ENCODE data around the gene SESN2. TPM values are rescaled to one million over a fixed set of nuclear protein-coding genes. Genes with fewer than 3 reads are reported as not detected.

SESN2 gene
- total RNA-seq, 1 experiment from 2014 or later = 36.8 TPM

DNA sequence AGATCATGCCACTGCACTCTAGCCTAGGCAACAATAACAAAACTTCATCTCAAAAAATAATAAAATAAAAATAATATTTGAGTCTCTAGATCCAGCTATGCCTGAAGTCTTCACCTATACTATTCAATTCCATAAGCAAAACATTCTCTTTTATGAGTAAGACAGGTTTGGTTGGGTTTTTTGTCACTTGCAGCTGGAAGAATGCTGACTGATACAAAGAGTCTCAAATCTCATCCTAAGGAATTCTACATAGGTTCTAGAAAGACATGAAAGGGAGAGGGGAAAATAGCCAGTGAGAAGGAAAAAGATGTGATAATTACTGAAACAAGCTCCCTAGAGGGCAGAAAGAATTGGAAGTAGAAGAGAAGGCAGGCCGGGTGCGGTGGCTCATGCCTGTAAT, 39.1 kb downstream of the SESN2 start:
- ChIA-PET POLR2A (no interaction called here), CTCF (no interaction called here), RAD21 (ENCODE audit: low non-redundant PET in 1 of 2, low total read pairs in 2 of 2, uncharacterized antibody in 2 of 2, unreplicated experiment in 2 of 2) (no interaction called here)
- Histone ChIP-seq H4K20me1 (ENCODE audit: insufficient read depth) (no peaks in the 10 kb centered on the region), H3K9me2 (ENCODE audit: insufficient read depth) (no peaks in the 10 kb centered on the region), H3K9ac (ENCODE audit: low read length) (no peak overlapping the region), H3K4me1 (ENCODE audit: control insufficient read depth in 1 of 2, insufficient read depth in 2 of 2, low read length in 2 of 2) (peaks cover 0 to 9% of the 10 kb centered on the region in 2 experiments; a peak in 1 of 4 replicates), H3K27me3 (ENCODE audit: insufficient read depth, low read length) (no peaks in the 10 kb centered on the region), H3K36me3 (ENCODE audit: control insufficient read depth in 1 of 2, insufficient read depth in 2 of 2, low read length in 2 of 2) (no peaks in the 10 kb centered on the region), H3K27ac (ENCODE audit: low read depth, low read length) (no peak overlapping the region), H3K79me2 (ENCODE audit: insufficient read depth, low read length) (no peaks in the 10 kb centered on the region), H3K9me3 (ENCODE audit: control insufficient read depth in 1 of 2, insufficient read depth in 1 of 2, low read depth in 1 of 2, low read length in 2 of 2) (no peaks in the 10 kb centered on the region), H3K4me2 (ENCODE audit: low read length) (no peak overlapping the region), H3K4me3 (replicated peaks in 1 of 2; ENCODE audit: low read depth in 1 of 2, low read length in 2 of 2) (no peak overlapping the region), H2AFZ (ENCODE audit: low read depth, low read length, poor library complexity, severe bottlenecking) (no peak overlapping the region)
- ATAC-seq (no peak), DNase-seq (ENCODE audit: low read depth, low spot score) (no peak)
- TF ChIP-seq ELF1 (IDR thresholded peaks at IDR 0.05; ENCODE audit: borderline replicate concordance, low read depth) = no peak
- no peak for TF ChIP-seq CBX3 (IDR thresholded peaks at IDR 0.05; ENCODE audit: low read depth)
- TF ChIP-seq POLR2AphosphoS5 (IDR thresholded peaks at IDR 0.05; ENCODE audit: low read depth, low read length) = no peak
- no peak for TF ChIP-seq RAD21 (IDR thresholded peaks at IDR 0.05; ENCODE audit: low read depth)
- no peak for TF ChIP-seq EGR1 (IDR thresholded peaks at IDR 0.05; ENCODE audit: low read depth)
- TF ChIP-seq EZH2phosphoT487 (IDR thresholded peaks at IDR 0.05; ENCODE audit: borderline replicate concordance) = no peak
- no peak for TF ChIP-seq CEBPB (IDR thresholded peaks at IDR 0.05; ENCODE audit: low read depth)
- TF ChIP-seq, protein P1, sequence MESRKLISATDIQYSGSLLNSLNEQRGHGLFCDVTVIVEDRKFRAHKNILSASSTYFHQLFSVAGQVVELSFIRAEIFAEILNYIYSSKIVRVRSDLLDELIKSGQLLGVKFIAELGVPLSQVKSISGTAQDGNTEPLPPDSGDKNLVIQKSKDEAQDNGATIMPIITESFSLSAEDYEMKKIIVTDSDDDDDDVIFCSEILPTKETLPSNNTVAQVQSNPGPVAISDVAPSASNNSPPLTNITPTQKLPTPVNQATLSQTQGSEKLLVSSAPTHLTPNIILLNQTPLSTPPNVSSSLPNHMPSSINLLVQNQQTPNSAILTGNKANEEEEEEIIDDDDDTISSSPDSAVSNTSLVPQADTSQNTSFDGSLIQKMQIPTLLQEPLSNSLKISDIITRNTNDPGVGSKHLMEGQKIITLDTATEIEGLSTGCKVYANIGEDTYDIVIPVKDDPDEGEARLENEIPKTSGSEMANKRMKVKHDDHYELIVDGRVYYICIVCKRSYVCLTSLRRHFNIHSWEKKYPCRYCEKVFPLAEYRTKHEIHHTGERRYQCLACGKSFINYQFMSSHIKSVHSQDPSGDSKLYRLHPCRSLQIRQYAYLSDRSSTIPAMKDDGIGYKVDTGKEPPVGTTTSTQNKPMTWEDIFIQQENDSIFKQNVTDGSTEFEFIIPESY (IDR thresholded peaks at IDR 0.05; ENCODE audit: extremely low read depth, insufficient replicate concordance, low read length) = no peak
- TF ChIP-seq EZH2 (IDR thresholded peaks at IDR 0.05) = no peak
- no peak for TF ChIP-seq POLR2A (IDR thresholded peaks at IDR 0.05; ENCODE audit: borderline replicate concordance, extremely low read depth, insufficient read depth, insufficient read length)
- no peak for TF ChIP-seq SRF (IDR thresholded peaks at IDR 0.05; ENCODE audit: low read depth)
- no peak for TF ChIP-seq YY1 (IDR thresholded peaks at IDR 0.05; ENCODE audit: extremely low read depth, insufficient replicate concordance, low read depth, low read length)
- TF ChIP-seq, protein P2, sequence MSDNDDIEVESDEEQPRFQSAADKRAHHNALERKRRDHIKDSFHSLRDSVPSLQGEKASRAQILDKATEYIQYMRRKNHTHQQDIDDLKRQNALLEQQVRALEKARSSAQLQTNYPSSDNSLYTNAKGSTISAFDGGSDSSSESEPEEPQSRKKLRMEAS (IDR thresholded peaks at IDR 0.05) = no peak
- no peak for TF ChIP-seq SP1 (IDR thresholded peaks at IDR 0.05; ENCODE audit: low read depth)
- no peak for TF ChIP-seq SIN3A (IDR thresholded peaks at IDR 0.05; ENCODE audit: low read depth)
- TF ChIP-seq ZNF274 (IDR thresholded peaks at IDR 0.05; ENCODE audit: low read depth, low read length) = no peak
- no peak for TF ChIP-seq ZFX (IDR thresholded peaks at IDR 0.05)
- TF ChIP-seq JUND (IDR thresholded peaks at IDR 0.05) = no peak
- TF ChIP-seq TCF7L2 (IDR thresholded peaks at IDR 0.05; ENCODE audit: borderline replicate concordance, extremely low read depth, insufficient read depth, insufficient read length) = no peak
- BruUV-seq (replicated peaks) = no TSS peak
- intact Hi-C loops (cut with micrococcal nuclease) = no loop called here
